Measurements from ENCODE around the gene IGF2R.
A peak's percentile ranks its signal among the peaks of the same experiment; 100 is the strongest.

DNA sequence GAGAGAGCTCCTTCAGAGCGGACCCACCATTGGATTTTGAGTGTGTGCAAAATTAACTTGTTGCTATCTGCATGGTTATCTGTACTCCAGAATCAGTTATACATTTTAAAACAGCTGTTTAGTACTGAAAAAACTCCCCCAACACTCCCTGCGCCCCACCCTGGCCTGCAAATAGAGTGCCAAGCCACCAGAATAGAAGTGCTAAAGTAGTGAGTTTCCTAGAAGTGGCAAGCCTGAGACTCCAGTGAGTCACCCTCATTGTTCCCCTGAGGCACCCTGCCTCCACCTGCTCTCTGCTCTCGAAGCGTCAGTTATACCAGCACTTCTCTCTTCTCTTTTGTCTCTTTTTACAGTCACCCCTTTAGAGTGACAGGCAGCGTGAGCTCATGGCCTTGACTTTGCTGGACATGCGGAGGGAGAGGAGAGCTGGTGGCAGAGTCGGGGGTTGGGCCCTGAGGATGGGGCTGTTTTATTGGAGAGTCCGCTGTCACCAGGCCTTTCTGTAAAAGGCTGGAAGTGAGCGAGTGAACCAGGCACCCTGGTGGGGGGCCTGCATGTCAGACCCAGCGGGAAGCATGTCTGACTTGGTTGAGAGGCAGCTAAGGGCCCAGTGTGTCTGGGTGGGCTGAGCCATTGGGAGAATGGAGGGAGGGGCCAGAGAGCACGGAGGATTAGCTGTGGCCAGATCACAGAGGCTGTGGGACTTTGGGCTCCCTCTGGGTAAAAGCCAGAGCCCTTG lies 10.4 kb downstream of the IGF2R start:
- TF ChIP-seq, protein P1, sequence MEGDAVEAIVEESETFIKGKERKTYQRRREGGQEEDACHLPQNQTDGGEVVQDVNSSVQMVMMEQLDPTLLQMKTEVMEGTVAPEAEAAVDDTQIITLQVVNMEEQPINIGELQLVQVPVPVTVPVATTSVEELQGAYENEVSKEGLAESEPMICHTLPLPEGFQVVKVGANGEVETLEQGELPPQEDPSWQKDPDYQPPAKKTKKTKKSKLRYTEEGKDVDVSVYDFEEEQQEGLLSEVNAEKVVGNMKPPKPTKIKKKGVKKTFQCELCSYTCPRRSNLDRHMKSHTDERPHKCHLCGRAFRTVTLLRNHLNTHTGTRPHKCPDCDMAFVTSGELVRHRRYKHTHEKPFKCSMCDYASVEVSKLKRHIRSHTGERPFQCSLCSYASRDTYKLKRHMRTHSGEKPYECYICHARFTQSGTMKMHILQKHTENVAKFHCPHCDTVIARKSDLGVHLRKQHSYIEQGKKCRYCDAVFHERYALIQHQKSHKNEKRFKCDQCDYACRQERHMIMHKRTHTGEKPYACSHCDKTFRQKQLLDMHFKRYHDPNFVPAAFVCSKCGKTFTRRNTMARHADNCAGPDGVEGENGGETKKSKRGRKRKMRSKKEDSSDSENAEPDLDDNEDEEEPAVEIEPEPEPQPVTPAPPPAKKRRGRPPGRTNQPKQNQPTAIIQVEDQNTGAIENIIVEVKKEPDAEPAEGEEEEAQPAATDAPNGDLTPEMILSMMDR (IDR thresholded peaks at IDR 0.05; ENCODE audit: low read depth, low read length) = no peak
- TF ChIP-seq POLR2A (IDR thresholded peaks at IDR 0.05; ENCODE audit: extremely low read depth, insufficient read length) (no peak), MYC (IDR thresholded peaks at IDR 0.05; ENCODE audit: low read depth, low read length) (peak; percentile 75)
- TF ChIP-seq, protein P2, sequence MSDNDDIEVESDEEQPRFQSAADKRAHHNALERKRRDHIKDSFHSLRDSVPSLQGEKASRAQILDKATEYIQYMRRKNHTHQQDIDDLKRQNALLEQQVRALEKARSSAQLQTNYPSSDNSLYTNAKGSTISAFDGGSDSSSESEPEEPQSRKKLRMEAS (IDR thresholded peaks at IDR 0.05; ENCODE audit: low read depth, low read length) = peak; percentile 89
